Smooth muscle cell (in vitro differentiated cells): ENCODE measurements around the gene PPARD. TPM values are rescaled to one million over a fixed set of nuclear protein-coding genes. Genes with fewer than 3 reads are reported as not detected.
A peak's percentile ranks its signal among the peaks of the same experiment; 100 is the strongest.

Source experiments
- DNase-seq: peaks from one replicate; lab custom pipeline; 2025; ENCODE audit not compliant: unreplicated experiment; lab: John Stamatoyannopoulos, UW
- H2AFZ ChIP-seq: fragments of 200-600 bp; sonication (generic); 2 replicates; pipeline ENCODE4 v1.6.0; 2016; ENCODE audit warnings: antibody characterized with exemption, low read depth, mild to moderate bottlenecking
- H3F3A ChIP-seq: fragments of 200-600 bp; sonication (generic); 2 replicates; pipeline ENCODE4 v1.6.0; 2017; ENCODE audit warnings: antibody characterized with exemption, low read depth
- H3K27ac ChIP-seq: fragments of 200-600 bp; sonication (generic); 2 replicates; pipeline ENCODE4 v1.5.1; 2016; ENCODE audit warnings: low read depth, mild to moderate bottlenecking
- H3K27me3 ChIP-seq: fragments of 200-600 bp; sonication (generic); 2 replicates; pipeline ENCODE4 v1.6.1; 2016; ENCODE audit warnings: low read depth, mild to moderate bottlenecking
- H3K36me3 ChIP-seq: fragments of 200-600 bp; sonication (generic); 2 replicates; pipeline ENCODE4 v1.5.1; 2016; ENCODE audit warnings: low read depth
- H3K4me1 ChIP-seq: fragments of 200-600 bp; sonication (generic); 2 replicates; pipeline ENCODE4 v1.5.1; 2016; ENCODE audit warnings: low read depth
- H3K4me2 ChIP-seq: fragments of 200-600 bp; sonication (generic); 2 replicates; pipeline ENCODE4 v1.6.0; 2016; ENCODE audit warnings: mild to moderate bottlenecking
- H3K4me3 ChIP-seq: fragments of 200-600 bp; sonication (generic); 2 replicates; pipeline ENCODE4 v1.5.1; 2016; ENCODE audit warnings: mild to moderate bottlenecking
- H3K79me2 ChIP-seq: fragments of 200-600 bp; sonication (generic); 2 replicates; pipeline ENCODE4 v1.6.0; 2016; ENCODE audit warnings: low read depth, mild to moderate bottlenecking
- H3K9ac ChIP-seq: fragments of 200-600 bp; sonication (generic); 2 replicates; pipeline ENCODE4 v1.6.0; 2016; ENCODE audit warnings: low read depth
- H3K9me3 ChIP-seq: fragments of 200-600 bp; sonication (generic); replicated peaks from 2 replicates; pipeline ENCODE4 v1.5.1; 2016; ENCODE audit warnings: low read depth
- H4K20me1 ChIP-seq: fragments of 200-600 bp; sonication (generic); 2 replicates; pipeline ENCODE4 v1.6.0; 2016; ENCODE audit warnings: low read depth
- CTCF ChIP-seq: fragments of 200-600 bp; sonication (generic); IDR thresholded peaks from 2 replicates; pipeline ENCODE4 v1.5.1; 2017; ENCODE audit warnings: borderline replicate concordance, mild to moderate bottlenecking, antibody characterized with exemption; ENCODE audit not compliant: insufficient read depth, poor library complexity, severe bottlenecking
- WGBS: methylation state at CpG from one replicate; pipeline ENCODE4 v1.1.7; 2016; ENCODE audit warnings: low lambda C conversion rate; 5-methylcytosine and 5-hydroxymethylcytosine counted together
- polyA plus RNA-seq: library from polyadenylated mRNA; unstranded; fragments of >200 nt; fragmentation: Nextera tagmentation; extraction: Ambion mirVana; gene quantifications from 2 replicates; pipeline ENCODE4 v1.2.1, GENCODE V29; 2016
- total RNA-seq: library from RNA; depleted of rRNA; stranded (reverse); fragments of >200 nt; gene quantifications from 2 replicates; pipeline ENCODE4 v1.2.3, GENCODE V29; 2014

The PPARD gene
- total and polyA plus RNA-seq, 2 experiments from 2014 or later: 8.2 to 31.1 TPM

GRCh38 chr6:35297601-35298481 lies 44.5 kb upstream of the PPARD start, which contains the start of gene DEF6:
DEF6 (plus strand) TSS chr6:35297818; CDS start chr6:35297857, 39 bp downstream.
- no peak within 1 kb of the TSS for H3K27ac ChIP-seq
- peak; percentile 22 for DNase-seq

GRCh38 chr6:35298625-35299140 lies 43.7 kb upstream of the PPARD start:
- no peaks in the 10 kb centered on the region for H3K79me2 ChIP-seq
- H2AFZ ChIP-seq: no peak overlapping the region
- H3K36me3 ChIP-seq: no peaks in the 10 kb centered on the region
- TF ChIP-seq CTCF: no peak
- no peak overlapping the region for H3K27ac ChIP-seq
- no peaks in the 10 kb centered on the region for H3K27me3 ChIP-seq
- H3K4me2 ChIP-seq: no peak overlapping the region
- peaks cover 6% of the 10 kb centered on the region for H3K4me1 ChIP-seq
- no peaks in the 10 kb centered on the region for H4K20me1 ChIP-seq
- no peak overlapping the region for H3K4me3 ChIP-seq
- no peaks in the 10 kb centered on the region for H3F3A ChIP-seq
- 94% methylated on average over 6 of the region's 6 CpGs for WGBS
- H3K9me3 ChIP-seq: no peaks in the 10 kb centered on the region
- H3K9ac ChIP-seq: no peak overlapping the region
- DNase-seq: no peak

More at GRCh38 chr6:35297601-35298481, 44.5 kb upstream of the PPARD start, which contains the start of gene DEF6:
- TF ChIP-seq CTCF: peak; percentile 63
- peak within 1 kb of the TSS; percentile 39 for H3K4me3 ChIP-seq
- 25% methylated on average over 33 of the region's 35 CpGs for WGBS
- H4K20me1 ChIP-seq: no peaks in the 10 kb centered on the region
- H3K36me3 ChIP-seq: no peaks in the 10 kb centered on the region
- H3F3A ChIP-seq: no peaks in the 10 kb centered on the region
- no peaks in the 10 kb centered on the region for H3K9me3 ChIP-seq
- H3K27me3 ChIP-seq: no peaks in the 10 kb centered on the region
- H3K9ac ChIP-seq: no peak within 1 kb of the TSS
- H3K79me2 ChIP-seq: no peaks in the 10 kb centered on the region
- peaks cover 6% of the 10 kb centered on the region for H3K4me1 ChIP-seq
- peak within 1 kb of the TSS; percentile 65 for H2AFZ ChIP-seq
- H3K4me2 ChIP-seq: peak within 1 kb of the TSS; percentile 81

GRCh38 chr6:35299674-35300073 lies 42.7 kb upstream of the PPARD start:
- H3K27ac ChIP-seq: no peak overlapping the region

More at GRCh38 chr6:35299674-35300073, 42.7 kb upstream of the PPARD start:
- TF ChIP-seq CTCF: no peak
- Histone ChIP-seq H3K4me1 (peaks cover 6% of the 10 kb centered on the region), H3K9ac (no peak overlapping the region), H2AFZ (no peak overlapping the region), H4K20me1 (no peaks in the 10 kb centered on the region), H3K4me3 (no peak overlapping the region), H3K27me3 (no peaks in the 10 kb centered on the region), H3K9me3 (no peaks in the 10 kb centered on the region), H3K4me2 (no peak overlapping the region), H3K36me3 (no peaks in the 10 kb centered on the region), H3K79me2 (no peaks in the 10 kb centered on the region), H3F3A (no peaks in the 10 kb centered on the region)
- 93% methylated on average over 4 of the region's 4 CpGs for WGBS
- DNase-seq: no peak
